HG02981 (cell line): Measurements from ENCODE around the gene GAL3ST1.
"Not testable (repeated sequence)": the region's sequence is repeated elsewhere in the genome, so short reads cannot be mapped to it uniquely, and the experiment has no call there.

Experiments used
- ATAC-seq: cut with Tn5 transposase; IDR thresholded peaks from one replicate; pipeline ENCODE4 v1.9.1; 2021; ENCODE audit warnings: mild to moderate bottlenecking, moderate library complexity; ENCODE audit not compliant: unreplicated experiment

The GAL3ST1 gene

GRCh38 chr22:30596886-30597285 lies 22.4 kb upstream of the GAL3ST1 start:
- no peak for ATAC-seq

DNA sequence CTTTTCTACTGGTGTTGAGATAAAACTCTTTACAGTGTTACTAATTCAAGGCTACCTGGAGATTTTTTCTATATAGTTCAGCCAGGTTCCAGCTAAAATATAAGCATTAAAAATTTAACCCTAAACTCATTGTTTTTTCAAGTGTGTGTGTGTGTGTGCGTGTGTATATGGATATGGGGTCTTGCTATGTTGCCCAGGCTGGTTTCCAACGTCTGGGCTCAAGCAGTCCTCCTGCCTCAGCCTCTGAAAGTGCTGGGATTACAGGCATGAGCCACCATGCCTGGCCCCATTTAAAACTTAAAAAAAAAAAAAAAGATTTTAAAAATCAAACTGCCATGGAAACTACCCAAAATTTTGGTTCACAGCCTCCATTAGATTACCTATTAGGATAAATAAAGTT lies 21.7 kb upstream of the GAL3ST1 start:
- ATAC-seq: no peak

DNA sequence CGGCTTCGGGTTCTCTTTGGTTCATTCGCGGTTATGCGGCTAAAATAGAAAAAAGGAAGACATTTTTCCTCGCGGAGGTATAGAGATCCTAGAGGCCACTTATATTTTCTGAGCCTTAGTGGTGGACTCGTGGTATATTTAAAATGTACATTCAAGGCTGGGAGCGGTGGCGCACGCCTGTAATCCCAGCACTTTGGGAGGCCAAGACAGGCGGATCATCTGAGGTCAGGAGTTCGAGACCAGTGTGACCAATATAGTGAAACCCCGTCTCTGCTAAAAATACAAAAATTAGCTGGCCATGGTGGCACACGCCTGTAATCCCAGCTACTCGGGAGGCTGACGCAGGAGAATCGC lies 17.9 kb upstream of the GAL3ST1 start:
- ATAC-seq: not testable (repeated sequence)

DNA sequence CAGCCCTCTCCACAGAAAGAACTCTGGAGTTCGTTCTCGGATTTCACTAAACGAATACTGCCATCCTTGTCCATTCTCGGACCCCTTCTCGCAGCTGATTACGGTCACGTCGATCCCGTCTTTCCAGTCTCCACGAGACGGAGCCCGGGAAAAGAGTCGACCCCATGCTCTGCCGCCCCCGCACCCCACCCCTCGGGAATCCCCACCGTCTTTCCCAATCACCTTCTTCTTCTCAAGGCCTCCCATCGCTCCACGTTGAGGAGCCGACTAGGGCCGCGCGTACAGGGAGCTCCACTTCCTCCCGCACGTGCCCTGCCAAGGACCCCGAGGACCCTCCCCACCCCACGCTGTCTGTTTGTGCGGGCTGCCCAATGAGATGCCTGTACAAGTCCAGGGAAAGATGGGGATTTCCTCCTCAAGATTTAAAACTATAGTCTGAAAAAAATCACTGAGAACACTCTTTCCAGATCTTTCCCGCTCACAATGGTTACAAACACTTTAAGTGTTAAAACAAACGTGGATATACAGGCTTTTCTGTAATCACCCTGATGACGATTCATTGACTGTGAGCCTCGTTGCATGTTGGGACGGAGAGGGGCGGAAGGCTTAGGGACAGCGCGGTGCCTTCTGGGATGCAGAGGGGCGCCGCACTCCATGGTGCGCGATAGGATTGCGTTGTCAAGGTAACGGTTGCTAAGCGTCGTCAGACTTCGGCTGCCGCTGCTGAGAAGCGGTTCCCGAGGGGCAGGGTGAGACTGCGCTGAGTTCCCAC lies 17.3 kb upstream of the GAL3ST1 start, which contains the start of gene PES1:
PES1 (minus strand) TSS at position 323 of the 772 bp plus-strand sequence; CDS start at position 246, 77 bp downstream.
- ATAC-seq: peak; percentile 96

DNA sequence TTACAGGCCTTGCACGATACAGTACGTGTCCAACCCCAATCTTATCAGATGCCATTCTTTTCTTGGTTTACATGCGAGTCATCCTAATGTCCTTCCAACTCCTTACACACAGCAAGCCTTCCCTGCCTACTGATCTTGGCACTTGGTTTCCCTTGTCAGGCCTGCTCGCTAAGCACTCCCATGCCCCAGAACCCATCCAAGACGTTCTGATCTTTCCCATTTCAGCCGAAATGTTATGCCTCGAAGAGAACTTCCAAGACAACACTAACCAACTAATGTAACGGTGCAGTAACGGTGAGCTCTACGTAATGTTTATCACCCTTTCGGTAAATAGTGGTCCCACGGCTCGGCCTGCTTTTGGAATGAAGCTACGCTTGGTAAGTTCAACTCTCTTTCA lies 16.7 kb upstream of the GAL3ST1 start:
- no peak for ATAC-seq

DNA sequence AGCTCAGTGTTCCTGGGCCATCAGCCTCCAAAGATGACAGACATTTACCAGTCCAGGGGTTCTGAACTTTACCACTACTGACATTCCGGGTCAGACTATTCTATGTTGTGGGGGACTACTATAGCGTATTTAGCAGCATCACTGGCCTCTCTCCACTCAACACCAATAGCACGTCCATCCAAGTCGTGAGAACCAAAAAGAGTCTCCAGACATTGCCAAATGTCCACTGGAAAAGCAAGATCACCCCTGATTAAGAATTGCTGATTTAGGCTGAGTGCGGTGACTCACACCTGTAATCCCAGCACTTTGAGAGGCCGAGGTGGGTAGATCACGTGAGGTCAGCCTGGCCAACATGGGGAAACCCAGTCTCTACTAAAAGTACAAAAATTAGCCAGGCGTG lies 11.9 kb upstream of the GAL3ST1 start:
- ATAC-seq: no peak

DNA sequence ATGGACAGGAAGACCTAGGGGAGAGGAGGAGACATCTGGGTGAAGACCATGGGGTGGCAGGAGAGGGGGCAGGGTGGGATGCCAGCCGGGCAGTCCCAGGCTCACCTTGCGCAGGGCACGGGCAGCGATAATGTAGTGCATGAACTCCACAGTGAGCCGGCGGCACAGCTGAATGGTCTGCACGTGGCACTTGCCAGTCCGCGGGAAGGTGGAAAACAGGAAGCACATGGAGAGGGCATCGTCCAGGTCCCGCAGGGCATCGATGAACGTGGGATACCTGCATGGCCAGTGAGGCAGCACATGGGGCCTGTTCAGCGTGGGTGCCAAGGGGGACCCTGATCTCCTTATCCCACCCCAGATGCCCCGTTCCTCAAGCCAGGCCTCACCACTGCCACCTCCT lies 10.0 kb upstream of the GAL3ST1 start:
- ATAC-seq: no peak

GRCh38 chr22:30582788-30583545 lies 8.5 kb upstream of the GAL3ST1 start:
- ATAC-seq: no peak

GRCh38 chr22:30582051-30582450 lies 7.6 kb upstream of the GAL3ST1 start:
- no peak for ATAC-seq

- no peak for ATAC-seq
Observed at GRCh38 chr22:30580896-30581295, 6.4 kb upstream of the GAL3ST1 start.

DNA sequence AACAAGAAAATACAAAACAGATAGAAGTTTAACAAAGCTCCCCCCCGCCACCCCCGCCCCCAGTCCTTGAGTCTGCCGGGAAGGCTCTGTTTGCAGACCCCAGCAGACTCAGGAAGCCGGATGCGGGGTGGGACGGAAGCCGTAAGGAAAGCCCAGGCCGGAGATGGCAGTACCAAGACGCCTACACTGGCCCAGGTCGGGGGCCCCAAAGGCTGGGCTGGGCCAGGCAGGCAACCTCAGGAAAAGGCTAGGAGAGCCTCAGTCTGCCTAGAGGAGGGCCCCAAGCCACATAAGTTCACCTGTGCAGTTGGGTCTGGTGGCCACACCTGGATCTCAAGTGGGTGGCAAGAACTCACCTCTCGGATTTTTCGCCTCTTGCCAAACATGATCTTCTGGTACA lies 4.0 kb upstream of the GAL3ST1 start:
- no peak for ATAC-seq

GRCh38 chr22:30575859-30576258 lies 1.4 kb upstream of the GAL3ST1 start:
- ATAC-seq: no peak

DNA sequence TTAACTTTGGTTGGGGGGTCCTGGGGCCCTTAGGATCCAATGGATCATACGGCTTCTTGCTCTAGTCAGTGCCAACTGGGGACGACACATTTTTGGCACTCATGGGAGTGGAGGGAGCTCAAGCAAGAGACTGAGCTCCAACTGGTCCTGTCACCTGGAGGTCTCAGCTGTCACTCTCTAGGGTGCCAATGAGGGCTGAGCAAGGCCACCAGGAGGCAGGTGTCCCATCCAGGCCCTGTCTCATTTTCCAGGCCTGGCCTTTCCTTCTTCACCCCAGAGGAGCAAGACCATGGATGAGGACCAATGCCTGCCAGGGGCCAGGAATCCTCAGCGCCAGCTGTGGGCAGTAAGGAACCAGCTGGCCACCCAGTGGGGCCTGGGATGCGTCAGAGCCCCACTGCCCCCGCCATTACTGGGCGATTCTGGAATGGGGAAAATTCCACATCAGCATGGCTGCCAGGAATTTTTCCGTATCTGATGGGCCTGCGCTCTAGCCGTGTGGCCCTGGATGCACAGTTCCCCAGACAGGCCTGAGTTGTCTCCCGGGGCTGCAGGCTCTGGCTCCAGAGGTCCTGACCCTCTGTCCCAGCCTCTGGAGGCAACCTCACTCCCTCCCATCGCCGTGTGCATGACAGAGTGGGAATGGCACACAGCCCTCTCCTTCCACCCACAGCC lies 669 bp upstream of the GAL3ST1 start:
- no peak for ATAC-seq

DNA sequence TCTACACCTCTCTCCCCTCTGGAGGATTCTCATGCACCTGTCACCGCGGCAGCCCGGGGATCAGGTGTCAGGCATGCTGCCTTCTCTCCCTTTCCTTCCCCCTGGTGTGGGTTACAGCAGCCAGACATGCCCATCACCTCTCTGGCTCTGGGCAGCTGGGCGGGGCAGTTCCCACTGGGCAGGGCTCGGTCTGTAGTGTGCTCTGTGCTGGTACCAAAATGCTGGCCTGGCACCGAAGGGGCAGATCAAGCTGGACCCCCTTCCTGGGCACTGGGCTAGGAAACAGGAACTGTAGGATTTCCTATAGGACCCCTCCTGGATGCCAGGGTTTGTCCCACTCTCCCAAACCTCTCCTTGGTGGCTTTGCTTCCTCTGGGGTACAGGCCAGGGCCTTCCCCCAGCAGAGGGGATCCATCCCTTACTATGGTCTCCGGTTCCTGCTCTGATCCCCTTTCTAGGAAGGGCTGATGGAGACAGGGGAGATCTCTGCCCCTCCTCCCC lies 821 bp downstream of the GAL3ST1 start:
- ATAC-seq: no peak

- ATAC-seq: no peak
Observed at GRCh38 chr22:30572840-30573593, 1.4 kb downstream of the GAL3ST1 start.

GRCh38 chr22:30572210-30572609 lies 2.3 kb downstream of the GAL3ST1 start:
- no peak for ATAC-seq

DNA sequence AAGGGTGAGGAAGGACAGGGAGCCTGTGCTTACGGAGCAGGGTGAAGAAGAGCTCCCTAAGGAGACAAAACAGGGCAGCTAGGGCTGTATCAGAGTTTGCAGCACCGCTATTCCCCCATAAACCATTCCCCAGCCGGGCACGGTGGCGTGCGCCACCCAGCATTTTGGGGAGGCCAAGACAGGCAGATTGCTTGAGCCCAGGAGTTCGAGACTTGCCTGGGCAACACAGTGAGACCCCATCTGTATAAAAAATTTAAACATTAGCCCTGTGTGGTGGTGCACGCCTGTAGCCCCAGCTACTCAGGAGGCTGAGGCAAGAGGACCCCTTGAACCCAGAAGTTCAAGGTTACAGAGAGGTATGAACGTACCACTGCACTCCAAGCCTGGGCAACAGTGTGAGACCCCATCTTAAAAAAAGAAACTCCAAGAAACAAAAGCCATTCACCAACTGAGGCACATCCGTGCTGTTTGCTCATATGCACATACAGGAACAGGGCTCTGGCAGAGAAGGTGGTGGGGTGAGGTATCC lies 4.7 kb downstream of the GAL3ST1 start:
- ATAC-seq: no peak

DNA sequence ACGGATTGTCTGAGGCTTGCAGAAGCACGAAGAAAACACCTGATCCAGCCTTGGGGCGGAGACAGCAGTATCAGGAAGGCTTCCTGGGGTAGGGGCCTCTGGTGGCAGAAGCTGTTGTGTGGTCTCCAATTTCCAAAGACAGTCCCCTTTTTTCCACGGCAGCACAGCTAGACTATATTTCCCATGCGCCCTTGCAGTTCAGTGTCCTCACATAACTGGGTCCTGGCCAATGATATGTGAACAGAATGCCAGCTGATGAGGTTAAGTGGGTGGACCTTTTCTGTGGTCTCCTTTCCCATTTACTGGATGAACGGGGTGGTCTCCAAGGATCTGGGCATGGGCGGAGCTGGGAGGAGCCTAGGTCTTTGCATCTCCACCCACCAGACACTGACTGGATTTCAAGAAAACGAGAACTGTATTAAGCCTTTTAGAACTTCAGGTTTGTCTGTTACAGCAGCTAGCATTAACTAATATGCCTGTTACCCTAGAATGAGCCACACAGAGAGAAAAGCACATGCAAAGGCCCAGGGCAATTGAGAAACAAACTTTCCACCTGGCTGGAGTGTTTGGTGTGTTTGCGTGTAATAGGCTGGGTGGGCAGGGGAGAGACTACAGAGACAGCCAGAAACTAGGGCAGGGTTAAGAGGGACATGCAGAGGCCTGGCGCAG lies 6.2 kb downstream of the GAL3ST1 start:
- no peak for ATAC-seq

DNA sequence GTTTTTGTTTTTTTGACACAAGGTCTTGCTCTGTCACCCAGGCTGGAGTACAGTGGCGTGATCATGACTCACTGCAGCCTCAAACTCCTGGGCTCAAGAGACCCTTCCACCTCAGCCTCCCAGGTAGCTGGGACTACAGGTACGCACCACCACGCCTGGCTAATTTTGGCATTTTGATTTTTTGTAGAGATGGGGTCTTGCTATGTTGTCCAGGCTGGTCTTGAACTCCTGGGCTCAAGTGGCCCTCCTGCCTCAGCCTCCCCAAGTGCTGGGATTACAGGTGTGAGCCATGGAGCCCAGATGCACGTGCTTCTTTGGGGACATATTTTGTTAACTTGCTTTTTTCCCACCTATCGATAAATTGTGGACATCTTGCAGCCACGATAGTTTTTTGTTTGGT lies 7.2 kb downstream of the GAL3ST1 start:
- not testable (repeated sequence) for ATAC-seq

DNA sequence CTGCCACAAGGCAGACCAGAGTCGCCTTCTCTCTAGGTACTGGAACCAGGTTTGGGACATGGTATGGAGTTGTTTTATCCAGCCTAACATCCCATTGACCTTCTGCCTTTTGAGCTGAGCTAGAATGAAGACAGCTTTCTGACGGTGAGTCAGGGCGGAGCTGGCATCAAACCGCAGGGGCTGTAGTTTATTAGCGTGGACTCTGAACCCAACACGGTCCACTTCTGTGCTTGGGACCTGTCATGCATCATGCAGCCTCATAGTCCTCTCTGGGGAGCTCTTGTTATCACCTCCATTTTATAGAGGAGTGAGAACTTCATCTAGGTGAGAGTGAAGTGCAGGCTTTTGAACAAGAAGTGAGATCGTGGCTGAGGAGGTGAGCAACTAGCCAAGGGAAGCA lies 8.3 kb downstream of the GAL3ST1 start:
- ATAC-seq: no peak
